RKO (cell line): ENCODE data around the gene DNAH9.

Experiments used
- DNase-seq: peaks from one replicate; pipeline ENCODE4 v3.0.0-alpha.2; 2016; ENCODE audit warnings: low spot score

DNAH9 gene

GRCh38 chr17:11598274-11599221, at the start of gene DNAH9:
Gene DNAH9, plus strand, starts transcription at chr17:11598470. Its CDS starts 29 bp downstream, at chr17:11598499.
- no peak for DNase-seq

GRCh38 chr17:11550431-11550830, 47.8 kb upstream of the DNAH9 start:
- no peak for DNase-seq

GRCh38 chr17:11551442-11551841, 46.8 kb upstream of the DNAH9 start:
- no peak for DNase-seq

GRCh38 chr17:11553135-11553534, 45.1 kb upstream of the DNAH9 start:
- DNase-seq, result no peak

- no peak for DNase-seq
Measured at GRCh38 chr17:11554042-11554441, 44.2 kb upstream of the DNAH9 start.

- DNase-seq, result no peak
Measured at GRCh38 chr17:11554542-11554941, 43.7 kb upstream of the DNAH9 start.

- no peak for DNase-seq
Measured at GRCh38 chr17:11555530-11555929, 42.7 kb upstream of the DNAH9 start.

- DNase-seq, result no peak
Measured at GRCh38 chr17:11557727-11558452, 40.4 kb upstream of the DNAH9 start.

GRCh38 chr17:11558681-11559234, 39.5 kb upstream of the DNAH9 start:
- DNase-seq, result no peak

GRCh38 chr17:11559601-11560000, 38.7 kb upstream of the DNAH9 start:
- no peak for DNase-seq

- DNase-seq, result no peak
Measured at GRCh38 chr17:11561281-11561680, 37.0 kb upstream of the DNAH9 start.

- DNase-seq, result no peak
Measured at GRCh38 chr17:11561702-11562101, 36.6 kb upstream of the DNAH9 start.

GRCh38 chr17:11564589-11565380, 33.5 kb upstream of the DNAH9 start:
- no peak for DNase-seq

- DNase-seq, result no peak
Measured at GRCh38 chr17:11565591-11565990, 32.7 kb upstream of the DNAH9 start.

GRCh38 chr17:11578998-11579397, 19.3 kb upstream of the DNAH9 start:
- DNase-seq, result no peak

GRCh38 chr17:11580677-11581076, 17.6 kb upstream of the DNAH9 start:
- DNase-seq, result no peak

- no peak for DNase-seq
Measured at GRCh38 chr17:11582217-11582616, 16.1 kb upstream of the DNAH9 start.

- no peak for DNase-seq
Measured at GRCh38 chr17:11583306-11583992, 14.8 kb upstream of the DNAH9 start.

- DNase-seq, result no peak
Measured at GRCh38 chr17:11589716-11590115, 8.6 kb upstream of the DNAH9 start.

- DNase-seq, result no peak
Measured at GRCh38 chr17:11601661-11602060, 3.4 kb downstream of the DNAH9 start.

GRCh38 chr17:11608396-11608795, 10.1 kb downstream of the DNAH9 start:
- DNase-seq, result no peak
